B cell (primary cell): ENCODE measurements around the gene SKA1. TPM values are rescaled to one million over a fixed set of nuclear protein-coding genes. Genes with fewer than 3 reads are reported as not detected.
A peak's percentile ranks its signal among the peaks of the same experiment; 100 is the strongest.

Source experiments
- ATAC-seq: fragments of 200-7000 bp; cut with Tn5 transposase; one replicate; pipeline ENCODE4 v1.10.0; 2021; ENCODE audit warnings: low read depth, mild to moderate bottlenecking, moderate number of reproducible peaks, moderate library complexity
- CTCF ChIA-PET: fragments of 350-600 bp; sonication (Branson Sonifier 250); formaldehyde crosslinking; loops from one replicate; lab custom pipeline; 2021; ENCODE audit warnings: antibody characterized with exemption, inconsistent platforms; lab: Charles Lee
- POLR2A ChIA-PET: fragments of 350-600 bp; sonication (Branson Sonifier 250); formaldehyde crosslinking; loops from one replicate; lab custom pipeline; 2021; ENCODE audit warnings: antibody characterized with exemption; lab: Charles Lee
- DNase-seq: peaks from one replicate; pipeline ENCODE4 v3.0.0; 2013
- H2AFZ ChIP-seq: 2 replicates; pipeline ENCODE4 v1.6.1; 2012; ENCODE audit warnings: mild to moderate bottlenecking, low read depth, low read length; ENCODE audit not compliant: insufficient read depth, poor library complexity, severe bottlenecking
- H3K27ac ChIP-seq, 2 donors: 1 replicate in 1 of 2; 2 replicates in 1 of 2; pipeline ENCODE4 v1.5.1; 2012 to 2013; ENCODE audit warnings: low read length in 2 of 2, mild to moderate bottlenecking in 2 of 2, moderate library complexity in 1 of 2
- H3K27me3 ChIP-seq, 4 experiments: fragments of 200-600 bp in 1 of 4; sonication (generic) in 1 of 4; replicated peaks in 1 of 4; 1 replicate in 2 of 4; 2 replicates in 2 of 4; pipeline versions ENCODE4 v1.6.1 to v1.7.0; 2013 to 2016; ENCODE audit warnings: low read length in 3 of 4, mild to moderate bottlenecking in 2 of 4, mixed read lengths in 1 of 4, moderate library complexity in 1 of 4; ENCODE audit not compliant: insufficient read depth in 4 of 4, control insufficient read depth in 3 of 4; ENCODE audit errors: control extremely low read depth in 1 of 4
- H3K36me3 ChIP-seq, 2 experiments: replicated peaks in 1 of 2; 1 replicate in 1 of 2; 2 replicates in 1 of 2; pipeline versions ENCODE4 v1.6.1 to v1.7.1; 2013; ENCODE audit warnings: low read length in 1 of 2; ENCODE audit not compliant: insufficient read depth in 2 of 2, control insufficient read depth in 1 of 2; ENCODE audit errors: control extremely low read depth in 1 of 2, extremely low read depth in 1 of 2
- H3K4me1 ChIP-seq, 2 donors: fragments of 200-600 bp in 1 of 2; sonication (generic) in 1 of 2; 1 replicate in 1 of 2; 2 replicates in 1 of 2; pipeline versions ENCODE4 v1.5.1 to v1.6.1; 2013 to 2017; ENCODE audit warnings: low read length in 2 of 2; ENCODE audit not compliant: control insufficient read depth in 2 of 2, insufficient read depth in 2 of 2
- H3K4me2 ChIP-seq: replicated peaks from 2 replicates; pipeline ENCODE3; 2012; ENCODE audit warnings: mild to moderate bottlenecking, low read depth, low read length; ENCODE audit not compliant: poor library complexity, severe bottlenecking
- H3K4me3 ChIP-seq, 5 experiments: fragments of 200-600 bp in 1 of 5; sonication (generic) in 1 of 5; 1 replicate in 3 of 5; 2 replicates in 2 of 5; pipeline versions ENCODE4 v1.5.1 to v1.7.0; 2011 to 2016; ENCODE audit warnings: low read length in 4 of 5, mild to moderate bottlenecking in 4 of 5, low read depth in 2 of 5, control low read depth in 1 of 5, moderate library complexity in 1 of 5; ENCODE audit not compliant: insufficient read depth in 1 of 5; ENCODE audit errors: control extremely low read depth in 1 of 5, extremely low read depth in 1 of 5
- H3K79me2 ChIP-seq: fragments of 200-600 bp; sonication (generic); one replicate; pipeline ENCODE4 v1.6.0; 2016; ENCODE audit warnings: low read length; ENCODE audit not compliant: control insufficient read depth, insufficient read depth
- H3K9ac ChIP-seq: fragments of 200-600 bp; sonication (generic); 2 replicates; pipeline ENCODE4 v1.6.1; 2017; ENCODE audit warnings: mild to moderate bottlenecking, low read length, moderate library complexity
- H3K9me3 ChIP-seq, 3 donors: one replicate each; pipeline versions ENCODE4 v1.6.1 to v1.7.1; 2013; ENCODE audit warnings: low read length in 2 of 3; ENCODE audit not compliant: control insufficient read depth in 2 of 3, insufficient read depth in 1 of 3; ENCODE audit errors: control extremely low read depth in 1 of 3
- H4K20me1 ChIP-seq: 2 replicates; pipeline ENCODE4 v1.6.0; 2012; ENCODE audit warnings: mild to moderate bottlenecking, low read length; ENCODE audit not compliant: insufficient read depth, control insufficient read depth, poor library complexity, severe bottlenecking
- H3K27ac Mint-ChIP-seq: one replicate; pipeline ENCODE4 v1.8.0; 2021; ENCODE audit warnings: mixed read lengths
- H3K27me3 Mint-ChIP-seq: one replicate; pipeline ENCODE4 v1.8.0; 2021; ENCODE audit warnings: mixed read lengths
- H3K4me1 Mint-ChIP-seq: one replicate; pipeline ENCODE4 v1.8.0; 2021; ENCODE audit warnings: mixed read lengths
- H3K4me3 Mint-ChIP-seq: one replicate; pipeline ENCODE4 v1.8.0; 2021; ENCODE audit warnings: mixed read lengths
- H3K9me3 Mint-ChIP-seq: one replicate; pipeline ENCODE4 v1.8.0; 2022; ENCODE audit warnings: mixed read lengths; ENCODE audit not compliant: insufficient read depth
- CTCF ChIP-seq: fragments of 200-600 bp; IDR thresholded peaks from one replicate; pipeline ENCODE4 v1.8.0; 2022; ENCODE audit warnings: antibody characterized with exemption, mild to moderate bottlenecking
- EZH2 ChIP-seq: IDR thresholded peaks from 2 replicates; pipeline ENCODE4 v1.6.1; 2012; ENCODE audit warnings: borderline replicate concordance, low read depth, mild to moderate bottlenecking, moderate library complexity, low read length; ENCODE audit not compliant: insufficient read depth, poor library complexity, severe bottlenecking
- WGBS: methylation state at CpG from one replicate; pipeline ENCODE4 v1.1.5; 2013; ENCODE audit warnings: missing lambda C conversion rate; ENCODE audit not compliant: insufficient coverage; 5-methylcytosine and 5-hydroxymethylcytosine counted together
- intact Hi-C: fragments of 100-400 bp; cut with micrococcal nuclease; formaldehyde crosslinking; loops from one replicate; pipeline ENCODE4 v1.10.0; 2022
- polyA plus RNA-seq: library from polyadenylated mRNA; depleted of rRNA; stranded (reverse); fragments of >200 nt; gene quantifications from 2 replicates; pipeline ENCODE4 v1.2.3, GENCODE V29; 2012
- total RNA-seq, 2 donors: library from RNA; stranded (reverse); fragments of 120-200 nt in 1 of 2; gene quantifications; 1 replicate in 1 of 2; 2 replicates in 1 of 2; pipeline versions ENCODE4 v1.2.3 to v1.2.4, GENCODE V29; 2013 to 2022

SKA1 gene
- total and polyA plus RNA-seq, 2 donors (not counting 1 experiment from before 2014, with no cell fraction given) = 0.28 to 0.52 TPM

- H3K9me3 ChIP-seq = peaks cover 0 to 4% (median 0%) of the 10 kb centered on the region in 3 donors
- Mint-ChIP-seq H3K4me3 (no peak overlapping the region), H3K9me3 (peaks cover 8% of the 10 kb centered on the region), H3K4me1 (no peaks in the 10 kb centered on the region), H3K27ac (no peak overlapping the region), H3K27me3 (peaks cover 14% of the 10 kb centered on the region)
- ATAC-seq (no peak), DNase-seq (no peak)
- no peaks in the 10 kb centered on the region for H3K79me2 ChIP-seq
- no peak overlapping the region for H2AFZ ChIP-seq
- no peaks in the 10 kb centered on the region for H3K4me1 ChIP-seq
- H3K27me3 ChIP-seq = peaks cover 0 to 9% (median 3%) of the 10 kb centered on the region in 4 experiments
- 60% methylated on average over 1 of the region's 1 CpG for WGBS
- H4K20me1 ChIP-seq = no peaks in the 10 kb centered on the region
- H3K27ac ChIP-seq = no peak overlapping the region
- POLR2A ChIA-PET = no interaction called here
- no peak overlapping the region for H3K4me3 ChIP-seq
- H3K36me3 ChIP-seq = no peaks in the 10 kb centered on the region
- no peak overlapping the region for H3K9ac ChIP-seq
- TF ChIP-seq CTCF (no peak), EZH2 (no peak)
- intact Hi-C loops = loop anchor here (5.0 kb wide), 2 partner anchors 421 to 1751 kb away; no protein-coding TSS in a partner anchor
- CTCF ChIA-PET = interaction anchor here (1.2 to 3.1 kb wide), 4 partner anchors 16 to 917 kb away, joined by 3 to 24 read pairs (median 10); no protein-coding TSS in a partner anchor
- no peak overlapping the region for H3K4me2 ChIP-seq
These were observed 53.0 kb downstream of the SKA1 start for GRCh38 chr18:50427896-50428295.

GRCh38 chr18:50428531-50429206, 53.8 kb downstream of the SKA1 start:
- no CpG with 5 or more reads among the region's 3 CpGs for WGBS
- TF ChIP-seq EZH2 = no peak
- TF ChIP-seq CTCF = no peak
- intact Hi-C loops = loop anchor here (5.0 kb wide), 2 partner anchors 421 to 1751 kb away; no protein-coding TSS in a partner anchor
- ChIA-PET CTCF (interaction anchor here (0.5 to 3.1 kb wide), 23 partner anchors 9 to 918 kb away, joined by 3 to 24 read pairs (median 3); partner anchors contain the start of gene MBD1), POLR2A (no interaction called here)
- Mint-ChIP-seq H3K4me1 (no peaks in the 10 kb centered on the region), H3K9me3 (peaks cover 8% of the 10 kb centered on the region), H3K27ac (no peak overlapping the region), H3K27me3 (peaks cover 12% of the 10 kb centered on the region), H3K4me3 (no peak overlapping the region)
- no peak overlapping the region for H2AFZ ChIP-seq
- H3K9me3 ChIP-seq = peaks cover 0 to 4% (median 0%) of the 10 kb centered on the region in 3 donors
- ATAC-seq (no peak), DNase-seq (peak; percentile 3)
- peaks cover 0 to 9% (median 3%) of the 10 kb centered on the region in 4 experiments for H3K27me3 ChIP-seq
- no peak overlapping the region for H3K9ac ChIP-seq
- H3K79me2 ChIP-seq = no peaks in the 10 kb centered on the region
- no peaks in the 10 kb centered on the region for H3K36me3 ChIP-seq
- H4K20me1 ChIP-seq = no peaks in the 10 kb centered on the region
- H3K4me2 ChIP-seq = no peak overlapping the region
- H3K27ac ChIP-seq = no peak overlapping the region
- H3K4me3 ChIP-seq = no peak overlapping the region
- H3K4me1 ChIP-seq = no peaks in the 10 kb centered on the region
